Type B pancreatic cell (in vitro differentiated cells): ENCODE results near the gene RNF212. TPM values are rescaled to one million over a fixed set of nuclear protein-coding genes. Genes with fewer than 3 reads are reported as not detected.

Experiments used
- DNase-seq: peaks from one replicate; pipeline ENCODE4 v3.0.0; 2021; ENCODE audit warnings: mixed read lengths; ENCODE audit not compliant: unreplicated experiment; ENCODE audit errors: extremely low spot score
- H3K27ac Mint-ChIP-seq: 2 replicates; pipeline ENCODE4 v1.8.0; 2021; ENCODE audit warnings: mild to moderate bottlenecking, mixed read lengths
- H3K27me3 Mint-ChIP-seq: 2 replicates; pipeline ENCODE4 v1.8.0; 2021; ENCODE audit warnings: mixed read lengths
- H3K36me3 Mint-ChIP-seq: 2 replicates; pipeline ENCODE4 v1.8.0; 2021; ENCODE audit warnings: mixed read lengths
- H3K4me1 Mint-ChIP-seq: one replicate; pipeline ENCODE4 v1.8.0; 2021; ENCODE audit warnings: mixed read lengths; ENCODE audit not compliant: unreplicated experiment
- H3K4me3 Mint-ChIP-seq: 2 replicates; pipeline ENCODE4 v1.8.0; 2021; ENCODE audit warnings: mild to moderate bottlenecking, mixed read lengths
- H3K9me3 Mint-ChIP-seq: 2 replicates; pipeline ENCODE4 v1.8.0; 2021; ENCODE audit warnings: mixed read lengths
- total RNA-seq: library from RNA; stranded (reverse); gene quantifications from 2 replicates; pipeline ENCODE4 v1.2.1, GENCODE V29; 2021; ENCODE audit warnings: low replicate concordance
- TF ChIP-seq, protein P1 (sequence below): fragments of 200-600 bp; sonication (generic); conservative IDR thresholded peaks from 2 replicates; pipeline ENCODE4 v1.5.0; 2021; ENCODE audit warnings: antibody characterized with exemption, mild to moderate bottlenecking

The RNF212 gene
- total RNA-seq, 1 donor from 2014 or later, result 3.5 TPM

DNA sequence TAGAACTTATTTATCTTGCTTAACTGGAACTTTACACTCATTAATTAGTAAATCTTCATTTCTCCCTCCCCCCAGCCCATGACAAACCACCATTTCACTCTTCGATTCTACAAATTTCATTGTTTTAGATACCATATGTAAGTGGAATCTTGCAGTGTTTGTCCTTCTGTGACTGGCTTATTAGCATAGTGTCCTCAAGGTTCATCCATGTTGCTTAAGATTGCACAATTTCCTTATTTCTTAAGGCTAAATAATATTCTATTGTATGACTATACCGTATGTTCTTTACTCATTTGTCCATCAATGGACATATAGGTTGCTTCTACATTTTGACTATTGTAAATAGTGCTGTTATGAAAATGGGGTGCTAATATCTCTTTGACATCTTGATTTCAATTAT lies 24.5 kb upstream of the RNF212 start:
- Mint-ChIP-seq H3K27me3 (peaks cover 69% of the 10 kb centered on the region), H3K36me3 (no peaks in the 10 kb centered on the region), H3K4me3 (no peak overlapping the region), H3K9me3 (no peaks in the 10 kb centered on the region), H3K4me1 (no peaks in the 10 kb centered on the region), H3K27ac (no peak overlapping the region)
- DNase-seq, result no peak
- TF ChIP-seq, protein P1, sequence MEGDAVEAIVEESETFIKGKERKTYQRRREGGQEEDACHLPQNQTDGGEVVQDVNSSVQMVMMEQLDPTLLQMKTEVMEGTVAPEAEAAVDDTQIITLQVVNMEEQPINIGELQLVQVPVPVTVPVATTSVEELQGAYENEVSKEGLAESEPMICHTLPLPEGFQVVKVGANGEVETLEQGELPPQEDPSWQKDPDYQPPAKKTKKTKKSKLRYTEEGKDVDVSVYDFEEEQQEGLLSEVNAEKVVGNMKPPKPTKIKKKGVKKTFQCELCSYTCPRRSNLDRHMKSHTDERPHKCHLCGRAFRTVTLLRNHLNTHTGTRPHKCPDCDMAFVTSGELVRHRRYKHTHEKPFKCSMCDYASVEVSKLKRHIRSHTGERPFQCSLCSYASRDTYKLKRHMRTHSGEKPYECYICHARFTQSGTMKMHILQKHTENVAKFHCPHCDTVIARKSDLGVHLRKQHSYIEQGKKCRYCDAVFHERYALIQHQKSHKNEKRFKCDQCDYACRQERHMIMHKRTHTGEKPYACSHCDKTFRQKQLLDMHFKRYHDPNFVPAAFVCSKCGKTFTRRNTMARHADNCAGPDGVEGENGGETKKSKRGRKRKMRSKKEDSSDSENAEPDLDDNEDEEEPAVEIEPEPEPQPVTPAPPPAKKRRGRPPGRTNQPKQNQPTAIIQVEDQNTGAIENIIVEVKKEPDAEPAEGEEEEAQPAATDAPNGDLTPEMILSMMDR, result no peak

DNA sequence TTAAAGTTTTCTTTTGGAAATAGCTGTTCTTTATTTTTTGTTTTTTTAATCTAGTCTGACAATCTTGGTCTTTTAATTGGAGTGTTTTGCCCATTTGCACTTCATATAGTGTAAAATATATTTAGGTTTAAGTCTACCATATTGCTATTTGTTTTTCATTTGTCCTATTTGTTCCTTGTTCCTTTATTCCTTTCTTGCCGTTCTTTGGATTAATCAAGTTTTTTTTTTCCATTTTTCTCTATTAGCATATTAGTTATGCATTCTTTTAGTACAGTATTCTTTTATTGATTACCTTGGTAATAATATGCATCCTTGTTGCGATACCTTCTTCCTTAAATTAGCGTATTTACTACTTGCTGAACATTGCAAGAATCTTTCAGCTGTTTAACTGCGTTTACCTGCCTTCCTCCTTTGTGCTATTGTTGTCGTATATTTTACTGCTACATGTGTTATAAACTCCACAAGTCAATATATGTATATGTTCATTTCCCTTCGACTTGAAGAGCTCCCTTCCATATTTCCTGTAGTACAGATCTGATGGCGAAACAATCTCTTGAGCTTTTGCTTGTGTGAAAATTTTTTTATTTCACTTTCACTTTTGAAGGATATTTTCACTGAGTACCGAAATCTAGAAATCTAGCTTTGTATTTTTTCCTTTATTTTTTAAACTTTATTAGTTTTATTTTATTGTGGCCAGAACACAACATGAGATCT lies 23.9 kb upstream of the RNF212 start:
- no peaks in the 10 kb centered on the region for H3K36me3 Mint-ChIP-seq
- H3K27ac Mint-ChIP-seq, result no peak overlapping the region
- H3K27me3 Mint-ChIP-seq, result peaks cover 68% of the 10 kb centered on the region

DNA sequence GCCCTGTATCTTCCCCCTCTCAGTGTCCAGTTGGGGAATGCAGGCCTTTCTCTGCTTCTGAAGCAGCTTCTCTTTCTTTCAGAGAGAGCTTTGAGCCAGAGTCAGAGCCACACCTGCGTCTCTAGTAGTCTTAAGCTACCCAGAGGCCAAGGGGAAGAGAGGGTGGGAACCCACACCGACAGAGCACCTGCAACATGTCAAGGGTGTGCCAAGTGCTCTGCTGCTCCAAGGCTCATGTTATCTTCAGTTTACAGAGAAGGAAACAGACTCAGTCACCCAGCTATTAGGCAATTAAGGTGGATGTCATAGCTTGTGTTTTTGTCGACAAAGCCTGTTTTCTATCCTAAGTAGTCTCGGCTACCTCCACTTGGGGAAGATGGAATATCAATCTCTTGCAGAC lies 22.7 kb upstream of the RNF212 start:
- Mint-ChIP-seq H3K9me3 (no peaks in the 10 kb centered on the region), H3K27ac (no peak overlapping the region), H3K27me3 (peaks cover 63% of the 10 kb centered on the region), H3K4me3 (no peak overlapping the region), H3K4me1 (no peaks in the 10 kb centered on the region), H3K36me3 (no peaks in the 10 kb centered on the region)
- DNase-seq, result no peak
- TF ChIP-seq, protein P1, result no peak

More for the DNA sequence above, 23.9 kb upstream of the RNF212 start:
- TF ChIP-seq, protein P1, result no peak
- Mint-ChIP-seq H3K4me1 (no peaks in the 10 kb centered on the region), H3K9me3 (no peaks in the 10 kb centered on the region), H3K4me3 (no peak overlapping the region)
- no peak for DNase-seq

DNA sequence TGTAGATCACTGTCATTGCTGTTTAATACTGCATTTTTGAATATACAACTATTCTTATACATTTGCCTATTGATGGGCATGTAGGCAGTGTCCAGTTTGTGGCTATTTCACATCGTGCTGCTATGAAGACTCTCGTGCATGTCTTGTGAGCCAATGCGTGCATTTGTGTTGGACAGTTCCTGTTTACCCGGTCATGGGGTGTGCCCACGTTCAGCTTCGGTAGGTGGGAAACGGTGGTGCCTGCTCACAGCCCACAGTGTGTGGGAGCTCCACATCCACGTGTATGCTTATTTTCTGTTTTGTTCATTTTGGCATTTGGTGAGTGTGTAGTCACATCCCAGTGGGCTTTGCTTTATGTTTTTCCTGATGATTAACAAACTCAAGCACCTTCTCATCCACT lies 19.7 kb upstream of the RNF212 start:
- H3K4me3 Mint-ChIP-seq, result no peak overlapping the region
- H3K27ac Mint-ChIP-seq, result no peak overlapping the region
- peaks cover 56% of the 10 kb centered on the region for H3K27me3 Mint-ChIP-seq
- TF ChIP-seq, protein P1, result no peak
- no peaks in the 10 kb centered on the region for H3K9me3 Mint-ChIP-seq
- no peaks in the 10 kb centered on the region for H3K4me1 Mint-ChIP-seq
- no peaks in the 10 kb centered on the region for H3K36me3 Mint-ChIP-seq
- no peak for DNase-seq

DNA sequence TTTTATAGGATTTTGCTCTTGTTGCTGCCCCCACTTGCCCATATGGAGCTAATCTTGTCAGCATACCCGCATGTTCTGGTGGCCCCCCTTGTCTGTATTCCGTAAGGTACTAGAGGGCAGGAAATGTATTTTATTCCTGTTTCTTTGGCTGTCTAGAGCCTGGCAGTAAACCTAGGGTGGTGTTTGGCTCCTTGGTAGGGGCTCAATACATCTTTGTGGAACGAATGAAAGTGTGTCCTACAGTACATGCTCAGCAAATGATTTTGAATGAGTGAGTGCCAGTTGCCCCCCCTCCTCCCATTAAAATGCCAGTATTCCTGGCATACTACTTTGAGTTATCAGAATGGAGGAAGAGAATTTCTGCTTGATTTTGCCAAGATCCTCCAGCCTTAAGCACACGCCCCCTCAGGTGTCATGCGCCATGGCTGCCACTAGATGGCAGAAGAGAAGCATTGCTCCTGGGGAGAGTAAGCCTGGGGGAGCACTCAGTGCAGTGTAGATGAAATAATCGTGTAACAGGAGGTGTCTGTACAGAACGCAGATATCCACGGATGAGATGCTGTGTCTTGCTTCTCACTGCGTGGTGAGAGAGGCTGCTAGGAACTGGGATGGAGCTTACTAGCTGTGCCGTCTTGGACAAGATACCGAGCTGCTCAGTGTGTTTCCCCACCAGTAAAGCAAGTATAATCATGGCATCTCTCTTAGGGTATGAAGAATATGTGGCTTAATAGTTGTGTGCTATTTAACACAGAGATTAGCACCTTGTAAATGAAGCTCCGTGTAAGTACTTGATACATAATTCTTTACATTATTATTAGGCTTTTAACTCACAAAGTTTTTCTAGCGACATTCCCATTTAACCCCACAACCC lies 17.2 kb upstream of the RNF212 start:
- no peaks in the 10 kb centered on the region for H3K36me3 Mint-ChIP-seq
- TF ChIP-seq, protein P1, result peak; percentile 99
- no peaks in the 10 kb centered on the region for H3K4me1 Mint-ChIP-seq
- DNase-seq, result no peak
- H3K9me3 Mint-ChIP-seq, result no peaks in the 10 kb centered on the region
- peak overlapping the region; percentile 10 for H3K4me3 Mint-ChIP-seq
- no peak overlapping the region for H3K27ac Mint-ChIP-seq
- H3K27me3 Mint-ChIP-seq, result peaks cover 50% of the 10 kb centered on the region
